Panc1 (cell line): ENCODE data around the gene MYO7B. TPM values are rescaled to one million over a fixed set of nuclear protein-coding genes. Genes with fewer than 3 reads are reported as not detected.

Source experiments
- ATAC-seq: fragments of 200-7000 bp; cut with Tn5 transposase; 2 replicates; pipeline ENCODE4 v1.9.1; 2020; ENCODE audit warnings: mild to moderate bottlenecking, moderate library complexity
- BruUV-seq: library from RNA; stranded (reverse); fragments of 400-500 nt; replicated peaks from 2 replicates; lab custom pipeline; 2021; lab: Mats Ljungman, UMichigan
- CTCF ChIA-PET: fragments of 300-600 bp; sonication (Branson Sonifier 250); formaldehyde crosslinking; loops from one replicate; lab custom pipeline; 2022; ENCODE audit warnings: antibody characterized with exemption; lab: Charles Lee
- POLR2A ChIA-PET: fragments of 300-600 bp; sonication (Branson Sonifier 250); formaldehyde crosslinking; loops from one replicate; lab custom pipeline; 2022; ENCODE audit warnings: antibody characterized with exemption; lab: Charles Lee
- DNase-seq: peaks from one replicate; pipeline ENCODE4 v3.0.0-alpha.2; 2010; ENCODE audit warnings: low read depth, low spot score
- H3K27ac ChIP-seq: 2 replicates; pipeline ENCODE4 v1.5.1; 2011; ENCODE audit warnings: mild to moderate bottlenecking, low read length, inconsistent platforms
- H3K27me3 ChIP-seq: fragments of 200-500 bp; sonication (Bioruptor generic); 2 replicates; pipeline ENCODE4 v1.6.0; 2014; ENCODE audit warnings: low read length, inconsistent platforms; ENCODE audit not compliant: control insufficient read depth, insufficient read depth
- H3K36me3 ChIP-seq: fragments of 200-500 bp; sonication (Bioruptor generic); 2 replicates; pipeline ENCODE4 v1.5.1; 2014; ENCODE audit warnings: inconsistent platforms, mild to moderate bottlenecking, low read length, moderate library complexity; ENCODE audit not compliant: control insufficient read depth, insufficient read depth
- H3K4me1 ChIP-seq: 2 replicates; pipeline ENCODE4 v1.5.1; 2011; ENCODE audit warnings: inconsistent platforms, mild to moderate bottlenecking, low read length, moderate library complexity; ENCODE audit not compliant: control insufficient read depth, insufficient read depth
- H3K4me3 ChIP-seq, 2 experiments: 2 replicates each; pipeline ENCODE4 v1.5.1; 2011 to 2012; ENCODE audit warnings: low read depth in 2 of 2, low read length in 2 of 2, mild to moderate bottlenecking in 2 of 2, inconsistent platforms in 1 of 2, moderate library complexity in 1 of 2
- H3K9me3 ChIP-seq: fragments of 200-500 bp; sonication (Bioruptor generic); 2 replicates; pipeline ENCODE4 v1.5.1; 2014; ENCODE audit warnings: low read depth, mild to moderate bottlenecking, inconsistent platforms, low read length, moderate library complexity; ENCODE audit not compliant: control insufficient read depth, insufficient read depth
- CTCF ChIP-seq: fragments of 450-650 bp; IDR thresholded peaks from 2 replicates; pipeline ENCODE4 v1.5.1; 2017; ENCODE audit warnings: mild to moderate bottlenecking
- POLR2AphosphoS5 ChIP-seq: IDR thresholded peaks from 2 replicates; pipeline ENCODE4 v1.6.1; 2012; ENCODE audit warnings: mild to moderate bottlenecking, low read depth, low read length, moderate library complexity
- REST ChIP-seq, 2 experiments: IDR thresholded peaks; 2 replicates each; pipeline ENCODE4 v1.6.1; 2011 to 2012; ENCODE audit warnings: low read depth in 2 of 2, control low read depth in 1 of 2, low read length in 1 of 2, mild to moderate bottlenecking in 1 of 2, moderate library complexity in 1 of 2; ENCODE audit not compliant: insufficient read depth in 1 of 2
- SIN3A ChIP-seq: IDR thresholded peaks from 2 replicates; pipeline ENCODE4 v1.6.1; 2012; ENCODE audit warnings: low read depth, mild to moderate bottlenecking, low read length, moderate library complexity, borderline replicate concordance; ENCODE audit not compliant: insufficient read depth
- TCF7L2 ChIP-seq: IDR thresholded peaks from 2 replicates; pipeline ENCODE4 v1.6.1; 2011; ENCODE audit warnings: mild to moderate bottlenecking, low read depth, low read length, inconsistent platforms
- in situ Hi-C: cut with HindIII; loops from 2 replicates; pipeline ENCODE4 v1.10.0; 2016; ENCODE audit warnings: low sequenced_read_pairs, low pct_unique_long_range_greater_than_20kb
- intact Hi-C: fragments of 100-400 bp; cut with micrococcal nuclease; formaldehyde crosslinking; loops from one replicate; pipeline ENCODE4 v1.10.0; 2022; ENCODE audit not compliant: unreplicated experiment
- total RNA-seq: library from RNA; stranded (reverse); gene quantifications from one replicate; pipeline ENCODE4 v1.2.1, GENCODE V29; 2021; ENCODE audit not compliant: unreplicated experiment

MYO7B gene
- total RNA-seq, 1 experiment from 2014 or later = 0.15 TPM

- ATAC-seq (no peak), DNase-seq (no peak)
- no TSS peak for BruUV-seq
- Histone ChIP-seq H3K36me3 (no peaks in the 10 kb centered on the region), H3K4me3 (no peak overlapping the region), H3K27me3 (no peaks in the 10 kb centered on the region; the same call in 1 of the 2 replicates), H3K27ac (no peak overlapping the region), H3K9me3 (no peaks in the 10 kb centered on the region), H3K4me1 (peaks cover 10% of the 10 kb centered on the region)
- ChIA-PET CTCF (no interaction called here), POLR2A (no interaction called here)
- in situ Hi-C loops (no loop called here), intact Hi-C loops (no loop called here)
- TF ChIP-seq TCF7L2 (no peak), CTCF (no peak), REST (IDR thresholded peaks at IDR 0.05; ENCODE audit: insufficient read depth in 1 of 2, low read depth in 2 of 2, low read length in 1 of 2) (no peak), SIN3A (no peak), POLR2AphosphoS5 (no peak)
Observed at GRCh38 chr2:127531221-127531648, 4.2 kb upstream of the MYO7B start.

- intact Hi-C loops = no loop called here
- no peak overlapping the region for H3K27ac ChIP-seq
- TF ChIP-seq TCF7L2 (no peak), POLR2AphosphoS5 (no peak), SIN3A (no peak), CTCF (no peak), REST (IDR thresholded peaks at IDR 0.05; ENCODE audit: insufficient read depth in 1 of 2, low read depth in 2 of 2, low read length in 1 of 2) (no peak)
- no TSS peak for BruUV-seq
- DNase-seq (no peak), ATAC-seq (no peak)
- H3K4me3 ChIP-seq = no peak overlapping the region
- peaks cover 5% of the 10 kb centered on the region for H3K4me1 ChIP-seq
- in situ Hi-C loops = no loop called here
- H3K27me3 ChIP-seq = no peaks in the 10 kb centered on the region; the same call in 1 of the 2 replicates
- H3K9me3 ChIP-seq = no peaks in the 10 kb centered on the region
- no peaks in the 10 kb centered on the region for H3K36me3 ChIP-seq
- POLR2A ChIA-PET = no interaction called here
- CTCF ChIA-PET = no interaction called here
Observed at GRCh38 chr2:127532296-127532695, 3.2 kb upstream of the MYO7B start.
